SK-N-SH treated with all-trans-retinoic acid at 6 μM for 48 hours (cell line): ENCODE data around the gene ARAP1.

Experiments used
- ARNTL ChIP-seq: fragments of 450-650 bp; formaldehyde crosslinking; IDR thresholded peaks from 2 replicates; pipeline ENCODE4 v1.5.0; 2020; ENCODE audit warnings: low read depth, mild to moderate bottlenecking, moderate library complexity, borderline replicate concordance
- GLIS3 ChIP-seq: fragments of 250-450 bp; sonication (Bioruptor Pico); IDR thresholded peaks from 2 replicates; pipeline ENCODE4 v1.5.0; 2020; ENCODE audit warnings: mild to moderate bottlenecking, moderate library complexity
- PATZ1 ChIP-seq: fragments of 250-450 bp; sonication (Bioruptor Pico); IDR thresholded peaks from 2 replicates; pipeline ENCODE4 v1.8.0; 2020; ENCODE audit warnings: mild to moderate bottlenecking, moderate library complexity, borderline replicate concordance
- PPARA ChIP-seq: fragments of 250-450 bp; sonication (Bioruptor Pico); IDR thresholded peaks from 2 replicates; pipeline ENCODE4 v1.5.0; 2020; ENCODE audit warnings: mild to moderate bottlenecking, borderline replicate concordance
- RARB ChIP-seq: fragments of 250-450 bp; sonication (Bioruptor Pico); IDR thresholded peaks from 2 replicates; pipeline ENCODE4 v1.8.0; 2021; ENCODE audit warnings: mild to moderate bottlenecking, moderate library complexity
- SNAI2 ChIP-seq: fragments of 250-450 bp; sonication (Bioruptor Pico); IDR thresholded peaks from 2 replicates; pipeline ENCODE4 v1.5.0; 2020; ENCODE audit warnings: mild to moderate bottlenecking, moderate library complexity
- TCF4 ChIP-seq: fragments of 250-450 bp; sonication (Bioruptor Pico); IDR thresholded peaks from 2 replicates; pipeline ENCODE4 v1.8.0; 2021; ENCODE audit warnings: mild to moderate bottlenecking, moderate library complexity, borderline replicate concordance
- TOX ChIP-seq: fragments of 250-450 bp; sonication (Bioruptor Pico); IDR thresholded peaks from 2 replicates; pipeline ENCODE4 v1.8.0; 2021; ENCODE audit warnings: mild to moderate bottlenecking, moderate library complexity, borderline replicate concordance
- ZC3H10 ChIP-seq: fragments of 250-450 bp; sonication (Bioruptor Pico); IDR thresholded peaks from 2 replicates; pipeline ENCODE4 v1.5.1; 2021; ENCODE audit warnings: mild to moderate bottlenecking, moderate library complexity
- ZFP3 ChIP-seq: fragments of 250-450 bp; sonication (Bioruptor Pico); IDR thresholded peaks from 2 replicates; pipeline ENCODE4 v1.5.0; 2020; ENCODE audit warnings: mild to moderate bottlenecking, moderate library complexity
- ZNF565 ChIP-seq: fragments of 450-650 bp; formaldehyde crosslinking; conservative IDR thresholded peaks from 2 replicates; pipeline ENCODE4 v1.5.0; 2020; ENCODE audit warnings: low read depth, mild to moderate bottlenecking, moderate library complexity
- TF ChIP-seq, protein P1 (sequence below): fragments of 250-450 bp; sonication (Bioruptor Pico); IDR thresholded peaks from 2 replicates; pipeline ENCODE4 v1.5.1; 2020; ENCODE audit warnings: low read depth, mild to moderate bottlenecking, moderate library complexity

- TF ChIP-seq ZFP3 (CRISPR knock-in tag) (no peak), PATZ1 (CRISPR knock-in tag) (no peak), TCF4 (CRISPR knock-in tag) (no peak), ZNF565 (CRISPR knock-in tag) (no peak), PPARA (CRISPR knock-in tag) (no peak), ARNTL (CRISPR knock-in tag) (no peak), RARB (CRISPR knock-in tag) (no peak), TOX (no peak), ZC3H10 (CRISPR knock-in tag) (no peak), GLIS3 (CRISPR knock-in tag) (no peak), SNAI2 (CRISPR knock-in tag) (no peak)
- TF ChIP-seq, protein P1, sequence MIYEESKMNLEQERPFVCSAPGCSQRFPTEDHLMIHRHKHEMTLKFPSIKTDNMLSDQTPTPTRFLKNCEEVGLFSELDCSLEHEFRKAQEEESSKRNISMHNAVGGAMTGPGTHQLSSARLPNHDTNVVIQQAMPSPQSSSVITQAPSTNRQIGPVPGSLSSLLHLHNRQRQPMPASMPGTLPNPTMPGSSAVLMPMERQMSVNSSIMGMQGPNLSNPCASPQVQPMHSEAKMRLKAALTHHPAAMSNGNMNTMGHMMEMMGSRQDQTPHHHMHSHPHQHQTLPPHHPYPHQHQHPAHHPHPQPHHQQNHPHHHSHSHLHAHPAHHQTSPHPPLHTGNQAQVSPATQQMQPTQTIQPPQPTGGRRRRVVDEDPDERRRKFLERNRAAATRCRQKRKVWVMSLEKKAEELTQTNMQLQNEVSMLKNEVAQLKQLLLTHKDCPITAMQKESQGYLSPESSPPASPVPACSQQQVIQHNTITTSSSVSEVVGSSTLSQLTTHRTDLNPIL (CRISPR knock-in tag), result no peak
These were observed 114.3 kb downstream of the ARAP1 start for GRCh38 chr11:72637926-72638325.
